ENCODE data around the gene TSGA10IP.

The TSGA10IP gene

DNA sequence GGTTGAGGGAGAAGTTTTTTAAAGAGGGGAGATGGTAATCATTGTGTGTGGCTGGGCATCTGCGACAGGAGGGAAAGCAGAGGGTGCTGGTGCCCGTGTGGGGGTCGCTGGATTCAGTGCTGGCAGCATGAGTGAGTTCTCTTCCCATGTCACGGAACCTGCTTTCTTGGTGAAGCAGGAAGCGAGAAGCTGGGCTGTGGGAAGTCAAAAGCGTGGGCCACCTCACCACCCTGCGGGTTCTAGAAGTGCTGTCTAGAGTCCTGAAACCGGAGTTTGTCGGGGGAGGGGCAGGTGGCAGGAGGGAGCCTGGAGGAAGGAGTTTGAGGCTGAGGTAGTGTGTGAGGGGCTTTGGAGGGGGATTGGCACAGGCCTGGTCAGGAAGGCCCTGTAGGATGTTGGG is 30.5 kb downstream of the TSGA10IP start:
- DNase-seq (ENCODE audit: low spot score), result no peak
- POLR2A ChIA-PET (ENCODE audit: low non-redundant PET), result interaction anchor here (0.6 kb wide), 1 partner anchor 83 kb away, joined by 3 read pairs; no protein-coding TSS in a partner anchor
- CTCF ChIA-PET, result interaction anchor here (0.7 to 0.8 kb wide), 2 partner anchors 17 to 197 kb away, joined by 4 read pairs; no protein-coding TSS in a partner anchor
- TF ChIP-seq, protein P1, sequence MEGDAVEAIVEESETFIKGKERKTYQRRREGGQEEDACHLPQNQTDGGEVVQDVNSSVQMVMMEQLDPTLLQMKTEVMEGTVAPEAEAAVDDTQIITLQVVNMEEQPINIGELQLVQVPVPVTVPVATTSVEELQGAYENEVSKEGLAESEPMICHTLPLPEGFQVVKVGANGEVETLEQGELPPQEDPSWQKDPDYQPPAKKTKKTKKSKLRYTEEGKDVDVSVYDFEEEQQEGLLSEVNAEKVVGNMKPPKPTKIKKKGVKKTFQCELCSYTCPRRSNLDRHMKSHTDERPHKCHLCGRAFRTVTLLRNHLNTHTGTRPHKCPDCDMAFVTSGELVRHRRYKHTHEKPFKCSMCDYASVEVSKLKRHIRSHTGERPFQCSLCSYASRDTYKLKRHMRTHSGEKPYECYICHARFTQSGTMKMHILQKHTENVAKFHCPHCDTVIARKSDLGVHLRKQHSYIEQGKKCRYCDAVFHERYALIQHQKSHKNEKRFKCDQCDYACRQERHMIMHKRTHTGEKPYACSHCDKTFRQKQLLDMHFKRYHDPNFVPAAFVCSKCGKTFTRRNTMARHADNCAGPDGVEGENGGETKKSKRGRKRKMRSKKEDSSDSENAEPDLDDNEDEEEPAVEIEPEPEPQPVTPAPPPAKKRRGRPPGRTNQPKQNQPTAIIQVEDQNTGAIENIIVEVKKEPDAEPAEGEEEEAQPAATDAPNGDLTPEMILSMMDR (conservative IDR thresholded peaks at IDR 0.05; ENCODE audit: low read depth), result no peak
- H3K27ac ChIP-seq, result no peak overlapping the region

DNA sequence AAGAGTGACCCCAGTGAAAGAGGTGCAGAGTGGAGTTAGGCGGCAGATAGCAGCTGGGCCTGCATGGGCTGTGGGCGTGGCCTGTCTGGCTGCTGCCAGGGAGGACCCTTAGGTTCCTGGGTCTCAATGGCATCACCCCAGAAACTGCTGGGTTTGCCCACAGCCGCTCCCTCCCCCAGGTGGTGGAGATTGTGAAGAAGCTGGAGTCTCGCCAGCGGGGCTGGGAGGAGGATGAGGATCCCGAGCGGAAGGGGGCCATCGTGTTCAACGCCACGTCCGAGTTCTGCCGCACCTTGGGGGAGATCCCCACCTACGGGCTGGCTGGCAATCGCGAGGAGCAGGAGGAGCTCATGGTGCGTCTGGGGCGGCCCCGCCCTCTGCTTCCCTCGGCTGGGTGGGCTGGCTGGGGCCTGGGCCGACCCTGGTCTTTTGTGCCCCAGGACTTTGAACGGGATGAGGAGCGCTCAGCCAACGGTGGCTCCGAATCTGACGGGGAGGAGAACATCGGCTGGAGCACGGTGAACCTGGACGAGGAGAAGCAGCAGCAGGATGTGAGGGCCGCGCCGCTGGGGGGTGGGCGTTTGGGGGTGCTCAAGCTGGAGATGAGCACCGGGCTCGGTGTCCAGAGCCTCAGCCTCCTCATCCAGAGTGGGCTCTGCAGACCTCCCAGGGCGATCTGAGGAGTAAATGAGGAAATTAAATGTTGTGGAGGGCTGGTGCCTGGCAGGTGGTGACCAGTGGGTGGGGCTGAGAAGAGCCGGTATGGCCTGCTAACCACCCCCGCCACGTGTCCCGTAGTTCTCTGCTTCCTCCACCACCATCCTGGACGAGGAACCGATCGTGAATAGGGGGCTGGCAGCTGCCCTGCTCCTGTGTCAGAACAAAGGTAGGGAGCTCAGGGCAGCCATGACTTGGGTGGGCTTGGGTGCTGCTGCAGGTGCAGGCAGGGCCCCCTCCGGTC is 31.2 kb downstream of the TSGA10IP start:
- TF ChIP-seq, protein P1 (conservative IDR thresholded peaks at IDR 0.05; ENCODE audit: low read depth), result no peak
- POLR2A ChIA-PET (ENCODE audit: low non-redundant PET), result interaction anchor here (0.6 kb wide), 1 partner anchor 84 kb away, joined by 3 read pairs; no protein-coding TSS in a partner anchor

DNA sequence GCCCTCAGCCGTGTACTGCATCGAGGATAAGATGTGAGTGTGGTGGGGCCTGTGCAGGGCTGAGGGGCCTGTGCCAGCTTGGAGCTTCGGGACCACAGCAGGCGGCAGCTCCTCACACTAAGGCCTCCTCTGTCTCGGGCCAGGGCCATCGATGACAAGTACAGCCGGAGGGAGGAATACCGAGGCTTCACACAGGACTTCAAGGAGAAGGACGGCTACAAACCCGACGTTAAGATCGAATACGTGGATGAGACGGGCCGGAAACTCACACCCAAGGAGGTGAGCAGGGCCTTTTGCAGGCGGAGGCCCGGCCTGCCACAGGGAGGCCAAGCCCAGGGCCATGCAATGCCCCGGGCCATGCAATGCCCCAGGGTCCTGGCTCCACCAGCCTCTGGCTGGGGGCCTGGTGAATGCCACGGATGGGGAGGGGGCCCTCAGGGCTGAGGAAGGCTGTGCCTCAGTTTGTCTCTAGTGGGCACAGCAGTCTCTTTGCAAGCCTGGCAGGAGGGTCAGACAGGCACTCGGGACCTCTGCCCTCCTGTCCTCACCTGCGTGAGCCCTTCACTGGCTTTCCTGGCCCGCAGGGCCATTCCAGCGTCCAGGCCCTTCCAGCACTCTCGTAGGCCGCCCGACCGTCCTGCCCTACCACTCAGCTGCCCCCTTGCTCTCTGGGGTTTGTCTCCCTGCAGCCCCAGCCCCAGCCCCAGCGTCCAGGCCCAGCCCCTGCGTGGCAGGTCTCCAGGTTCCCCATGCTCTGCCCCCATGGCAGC is 32.5 kb downstream of the TSGA10IP start:
- H3K27ac ChIP-seq, result peak overlapping the region; percentile 35
- DNase-seq (ENCODE audit: low spot score), result no peak
- POLR2A ChIA-PET (ENCODE audit: low non-redundant PET), result no interaction called here
- CTCF ChIA-PET, result interaction anchor here (0.9 kb wide), 1 partner anchor 93 kb away, joined by 6 read pairs; no protein-coding TSS in a partner anchor
- TF ChIP-seq, protein P1 (conservative IDR thresholded peaks at IDR 0.05; ENCODE audit: low read depth), result no peak

More for the DNA sequence above, 31.2 kb downstream of the TSGA10IP start:
- H3K27ac ChIP-seq, result peak overlapping the region; percentile 35
- CTCF ChIA-PET, result interaction anchor here (0.5 to 0.8 kb wide), 3 partner anchors 14 to 17 kb away, joined by 3 to 4 read pairs (median 4); no protein-coding TSS in a partner anchor
- DNase-seq (ENCODE audit: low spot score), result no peak

DNA sequence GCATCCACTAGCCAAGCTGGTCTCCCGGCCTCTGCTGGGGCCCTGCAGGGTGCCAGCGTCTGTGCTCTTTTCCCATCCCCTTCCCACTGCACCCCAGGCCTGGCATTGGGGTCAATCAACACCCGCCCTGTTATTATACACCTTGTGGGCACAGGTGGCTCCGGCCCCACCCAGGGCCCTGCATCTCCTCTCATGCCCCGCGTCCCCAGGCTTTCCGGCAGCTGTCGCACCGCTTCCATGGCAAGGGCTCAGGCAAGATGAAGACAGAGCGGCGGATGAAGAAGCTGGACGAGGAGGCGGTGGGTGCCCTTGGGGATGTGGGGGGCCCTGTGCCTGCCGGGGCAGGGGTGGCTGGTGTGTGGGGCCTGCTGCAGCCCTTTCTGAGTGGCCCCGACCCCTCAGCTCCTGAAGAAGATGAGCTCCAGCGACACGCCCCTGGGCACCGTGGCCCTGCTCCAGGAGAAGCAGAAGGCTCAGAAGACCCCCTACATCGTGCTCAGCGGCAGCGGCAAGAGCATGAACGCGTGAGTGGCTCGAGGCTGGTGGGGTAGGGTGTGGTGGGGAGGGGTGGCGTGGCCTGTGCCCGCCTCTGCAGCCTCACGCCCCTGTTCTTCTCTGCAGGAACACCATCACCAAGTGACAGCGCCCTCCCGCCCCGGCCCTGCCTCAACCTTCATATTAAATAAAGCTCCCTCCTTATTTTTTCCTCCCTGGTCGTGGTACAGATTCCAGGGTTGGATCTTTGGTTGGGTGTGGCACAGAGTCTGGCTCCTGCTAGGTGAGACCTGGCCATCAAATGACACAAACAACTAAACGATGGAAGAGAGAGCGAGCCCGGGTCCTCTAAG is 33.3 kb downstream of the TSGA10IP start:
- DNase-seq (ENCODE audit: low spot score), result no peak
- H3K27ac ChIP-seq, result peak overlapping the region; percentile 38; the same call in 1 of the 2 replicates
- ChIA-PET CTCF (interaction anchor here (0.5 to 0.9 kb wide), 2 partner anchors 94 to 205 kb away, joined by 3 to 6 read pairs; no protein-coding TSS in a partner anchor), POLR2A (ENCODE audit: low non-redundant PET) (no interaction called here)
- TF ChIP-seq, protein P1 (conservative IDR thresholded peaks at IDR 0.05; ENCODE audit: low read depth), result no peak

DNA sequence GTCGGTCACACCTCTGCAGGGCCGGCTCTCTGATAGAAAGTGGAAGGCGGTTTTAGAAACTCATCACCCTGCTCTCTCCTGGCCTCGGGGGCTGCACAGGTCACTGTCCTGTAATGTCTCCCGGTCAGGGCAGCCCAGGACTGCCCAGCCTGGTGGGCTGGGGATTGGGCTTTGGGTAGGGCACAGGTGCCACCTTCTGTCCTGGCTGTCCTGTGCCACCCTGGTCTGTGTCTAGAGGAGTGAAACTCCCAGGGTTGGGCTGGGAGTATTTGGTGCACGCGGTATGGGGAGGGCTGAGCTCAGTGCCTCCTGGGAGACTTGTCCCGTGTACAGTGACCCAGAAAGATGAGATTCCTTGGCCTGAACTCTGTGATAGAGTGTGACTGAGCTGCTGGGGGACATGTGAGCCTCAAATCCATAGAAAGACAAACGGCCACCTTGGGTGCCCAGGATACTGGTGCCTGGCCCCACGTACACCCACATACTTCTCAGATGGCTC is 34.0 kb downstream of the TSGA10IP start:
- peak overlapping the region; percentile 38 for H3K27ac ChIP-seq
- ChIA-PET CTCF (no interaction called here), POLR2A (ENCODE audit: low non-redundant PET) (no interaction called here)
- TF ChIP-seq, protein P1 (conservative IDR thresholded peaks at IDR 0.05; ENCODE audit: low read depth), result no peak
- no peak for DNase-seq (ENCODE audit: low spot score)

Measured in RWPE1 (cell line).